Measurements from ENCODE around the gene SPATC1L. TPM values are rescaled to one million over a fixed set of nuclear protein-coding genes. Genes with fewer than 3 reads are reported as not detected.

The SPATC1L gene
- total and polyA plus RNA-seq, 2 of the 8 experiments (the other 6 are each of a cell fraction or from before 2014, with no cell fraction given), result 24.9 to 50.0 TPM

DNA sequence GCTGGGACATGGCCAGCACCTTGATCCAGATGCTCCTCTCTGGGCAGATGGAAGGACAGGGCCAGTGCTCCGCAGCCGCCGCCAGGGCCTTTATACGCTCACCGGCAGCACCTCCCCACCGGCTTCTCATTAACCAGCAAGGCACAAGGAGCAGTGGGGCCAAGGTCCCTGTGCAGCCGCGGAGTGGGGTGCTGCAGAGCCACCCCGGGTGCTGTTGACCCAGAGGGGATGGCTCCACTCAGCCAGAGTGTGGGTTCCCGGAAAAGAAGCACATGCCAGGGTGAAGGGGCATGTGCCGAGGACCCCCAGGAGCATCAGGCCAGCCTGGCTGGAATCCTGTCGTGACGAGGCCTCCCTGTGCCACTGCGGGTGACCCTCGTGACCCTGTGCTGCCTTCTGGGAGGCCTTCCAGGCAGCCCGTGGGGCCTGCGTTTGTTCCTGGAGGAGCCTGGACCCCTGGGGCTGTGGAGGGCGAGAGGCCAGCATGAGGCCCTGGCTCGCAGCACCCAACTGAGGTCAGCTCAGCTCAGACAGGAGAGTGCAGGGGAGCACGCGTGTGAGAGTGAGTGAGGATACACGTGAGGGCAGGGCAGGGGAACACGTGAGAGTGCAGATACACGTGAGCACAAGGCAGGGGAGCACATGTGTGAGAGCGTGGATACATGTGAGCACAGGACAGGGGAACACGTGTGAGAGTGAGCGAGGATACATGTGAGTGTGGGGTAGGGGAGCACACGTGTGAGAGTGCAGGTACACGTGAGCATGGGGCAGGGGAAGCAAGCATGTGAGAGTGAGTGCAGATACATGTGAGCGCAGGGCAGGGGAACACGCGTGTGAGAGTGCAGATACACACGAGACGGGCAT, 28.5 kb downstream of the SPATC1L start, which contains the start of gene FTCD:
FTCD (minus strand) TSS at position 66 of the 864 bp plus-strand sequence; CDS start at position 10, 56 bp downstream.
- Histone ChIP-seq H4K91ac (replicated peaks; ENCODE audit: insufficient read length, low read length) (peak within 1 kb of the TSS; percentile 81), H4K5ac (ENCODE audit: insufficient read length, low read depth, low read length) (no peak within 1 kb of the TSS), H2BK15ac (ENCODE audit: low read length) (no peak within 1 kb of the TSS; the same call in 1 of the 2 replicates), H4K20me1 (replicated peaks in 1 of 2; ENCODE audit: control insufficient read depth in 1 of 2, insufficient read depth in 2 of 2, low read length in 2 of 2) (peaks cover 0 to 4% of the 10 kb centered on the region in 2 experiments), H2BK20ac (ENCODE audit: low read length) (no peak within 1 kb of the TSS), H3K23ac (ENCODE audit: insufficient read length) (no peak within 1 kb of the TSS), H3K14ac (ENCODE audit: insufficient read length) (no peak within 1 kb of the TSS), H3K18ac (ENCODE audit: extremely low read depth, low read length) (peak within 1 kb of the TSS; percentile 38), H3K36me3 (ENCODE audit: control insufficient read depth in 2 of 4, insufficient read depth in 4 of 4, low read length in 3 of 4) (peaks cover 0 to 4% (median 3%) of the 10 kb centered on the region in 4 experiments; a peak in 4 of 8 replicates), H3K79me1 (ENCODE audit: low read depth, low read length) (no peaks in the 10 kb centered on the region; the same call in 1 of the 2 replicates), H2AK5ac (ENCODE audit: low read depth, low read length) (peak within 1 kb of the TSS; percentile 97; the same call in 1 of the 2 replicates), H3K56ac (replicated peaks; ENCODE audit: insufficient read length, low read depth, low read length) (no peak within 1 kb of the TSS), H2BK12ac (ENCODE audit: low read depth, low read length) (peak within 1 kb of the TSS; percentile 94; the same call in 1 of the 2 replicates), H3K9me3 (ENCODE audit: insufficient read depth in 2 of 2, low read depth in 1 of 2, low read length in 1 of 2) (peaks cover 0 to 10% of the 10 kb centered on the region in 2 experiments; a peak in 2 of 4 replicates), H3K23me2 (ENCODE audit: low read depth, low read length) (no peaks in the 10 kb centered on the region), H3K27ac (ENCODE audit: low read depth, low read length) (no peak within 1 kb of the TSS), H3K4me3 (ENCODE audit: extremely low read depth in 1 of 4, insufficient read depth in 2 of 4, low read depth in 3 of 4, low read length in 4 of 4) (no peak within 1 kb of the TSS), H3K4me2 (ENCODE audit: insufficient read depth in 1 of 2, low read depth in 2 of 2, low read length in 2 of 2) (no peak within 1 kb of the TSS), H3K9ac (replicated peaks in 1 of 4; ENCODE audit: extremely low read depth in 1 of 4, low read depth in 3 of 4, low read length in 3 of 4) (peak within 1 kb of the TSS in 1 of 4 experiments; percentile 15; a peak in 1 of 7 replicates), H2BK120ac (replicated peaks; ENCODE audit: low read depth, low read length) (no peak within 1 kb of the TSS), H3K4ac (replicated peaks; ENCODE audit: insufficient read length, low read depth, low read length) (no peak within 1 kb of the TSS), H3K4me1 (replicated peaks in 1 of 4; ENCODE audit: control insufficient read depth in 3 of 4, insufficient read depth in 4 of 4, low read length in 3 of 4) (peaks cover 0 to 24% (median 14%) of the 10 kb centered on the region in 4 experiments; a peak in 5 of 7 replicates), H3K79me2 (ENCODE audit: control insufficient read depth in 1 of 2, insufficient read depth in 2 of 2, low read length in 2 of 2) (no peaks in the 10 kb centered on the region), H2AFZ (ENCODE audit: low read length) (no peak within 1 kb of the TSS), H3K27me3 (replicated peaks in 1 of 4; ENCODE audit: control insufficient read depth in 3 of 4, extremely low read depth in 1 of 4, insufficient read depth in 3 of 4, low read length in 3 of 4) (no peaks in the 10 kb centered on the region), H4K8ac (ENCODE audit: extremely low read depth, insufficient read depth, low read length) (peak within 1 kb of the TSS; percentile 3), H2BK5ac (ENCODE audit: low read depth, low read length) (peak within 1 kb of the TSS; percentile 52; the same call in 1 of the 2 replicates)
- FAIRE-seq (no peak), DNase-seq (ENCODE audit: low read depth in 1 of 2, low spot score in 2 of 2) (peak in 1 of 2 experiments; percentile 46)
- POLR2A ChIA-PET (ENCODE audit: partially characterized antibody), result no interaction called here
- 92% methylated on average over 30 of the region's 34 CpGs; no CpG with 5 or more reads in 1 of the 2 experiments for WGBS, 2 experiments (ENCODE audit: extremely low coverage in 1 of 2, insufficient coverage in 1 of 2, insufficient read length in 1 of 2, insufficient replicate concordance in 2 of 2, low coverage in 1 of 2, low lambda C conversion rate in 2 of 2, missing lambda C conversion rate in 1 of 2)
- no peak for TF ChIP-seq HDAC6 (IDR thresholded peaks at IDR 0.05; ENCODE audit: low read depth, low read length)
- TF ChIP-seq POLR2AphosphoS5 (IDR thresholded peaks at IDR 0.05; ENCODE audit: low read depth, low read length), result no peak
- TF ChIP-seq HDAC2 (IDR thresholded peaks at IDR 0.05; ENCODE audit: borderline replicate concordance in 1 of 2, low read depth in 2 of 2, low read length in 2 of 2), result no peak
- TF ChIP-seq BCL11A (IDR thresholded peaks at IDR 0.05; ENCODE audit: low read depth in 2 of 2, low read length in 2 of 2), result no peak
- no peak for TF ChIP-seq TBP (IDR thresholded peaks at IDR 0.05; ENCODE audit: low read depth, low read length)
- TF ChIP-seq BACH1 (IDR thresholded peaks at IDR 0.05; ENCODE audit: low read length), result no peak
- TF ChIP-seq CBX5 (IDR thresholded peaks at IDR 0.05; ENCODE audit: low read depth, low read length), result no peak
- CTCF ChIA-PET (ENCODE audit: partially characterized antibody), result interaction anchor here (1.0 to 1.5 kb wide), 2 partner anchors 13 kb away, joined by 3 to 5 read pairs; no protein-coding TSS in a partner anchor
